Measurements from ENCODE around the gene DUSP8.

- TF ChIP-seq ATF2 (CRISPR knock-in tag; IDR thresholded peaks at IDR 0.05; ENCODE audit: borderline replicate concordance, low read depth) (no peak), CTCF (IDR thresholded peaks at IDR 0.05) (no peak), ATF3 (CRISPR knock-in tag; conservative IDR thresholded peaks at IDR 0.05) (no peak), IRF1 (CRISPR knock-in tag; IDR thresholded peaks at IDR 0.05) (no peak), ERG (CRISPR knock-in tag; IDR thresholded peaks at IDR 0.05) (no peak), JUN (CRISPR knock-in tag; IDR thresholded peaks at IDR 0.05) (no peak), TEAD4 (CRISPR knock-in tag; IDR thresholded peaks at IDR 0.05) (no peak), SP1 (CRISPR knock-in tag; conservative IDR thresholded peaks at IDR 0.05) (no peak), CREM (CRISPR knock-in tag; IDR thresholded peaks at IDR 0.05) (no peak)
Measured at GRCh38 chr11:1569251-1569780, 2.8 kb downstream of the DUSP8 start.

Measured in WTC11 (cell line).